ENCODE measurements around the gene DAB1.

The DAB1 gene

DNA sequence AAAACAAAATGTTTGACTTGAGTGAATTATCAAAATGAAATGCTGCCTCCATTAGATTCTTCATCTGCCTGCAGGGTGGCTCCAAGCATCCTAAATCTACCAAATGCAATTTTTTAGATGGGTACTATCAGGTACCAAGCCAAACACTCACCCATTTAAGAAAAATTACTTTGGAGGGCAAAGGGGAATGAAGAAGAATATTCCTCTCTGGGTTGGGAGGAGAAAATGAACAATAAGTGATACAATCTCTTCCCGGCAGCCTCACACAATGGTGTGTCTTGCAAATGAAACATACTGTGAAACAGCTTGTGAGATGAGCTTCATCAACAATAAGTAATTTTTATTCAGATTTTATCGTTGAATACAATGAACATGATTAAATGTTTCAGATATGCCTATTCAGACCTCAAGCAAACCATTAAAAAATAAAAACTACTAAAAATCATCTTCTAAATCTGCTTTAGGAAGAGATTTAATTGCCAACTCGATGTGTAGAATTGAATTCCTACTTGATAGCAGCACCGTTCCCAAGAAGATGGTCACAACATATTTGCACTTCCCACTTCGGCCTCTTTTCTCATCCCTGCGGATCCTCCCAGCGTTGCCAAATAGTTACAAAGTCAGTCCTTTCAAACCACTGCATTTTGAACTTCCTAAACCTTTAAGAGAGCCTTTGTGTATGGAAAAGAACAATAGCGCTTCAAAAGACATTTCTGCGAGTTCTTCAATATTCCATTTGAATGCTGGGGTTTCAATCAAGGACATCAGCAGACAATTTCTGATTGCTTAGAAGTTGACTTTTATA lies 2.7 kb downstream of the DAB1 start:
- TF ChIP-seq, protein P1, sequence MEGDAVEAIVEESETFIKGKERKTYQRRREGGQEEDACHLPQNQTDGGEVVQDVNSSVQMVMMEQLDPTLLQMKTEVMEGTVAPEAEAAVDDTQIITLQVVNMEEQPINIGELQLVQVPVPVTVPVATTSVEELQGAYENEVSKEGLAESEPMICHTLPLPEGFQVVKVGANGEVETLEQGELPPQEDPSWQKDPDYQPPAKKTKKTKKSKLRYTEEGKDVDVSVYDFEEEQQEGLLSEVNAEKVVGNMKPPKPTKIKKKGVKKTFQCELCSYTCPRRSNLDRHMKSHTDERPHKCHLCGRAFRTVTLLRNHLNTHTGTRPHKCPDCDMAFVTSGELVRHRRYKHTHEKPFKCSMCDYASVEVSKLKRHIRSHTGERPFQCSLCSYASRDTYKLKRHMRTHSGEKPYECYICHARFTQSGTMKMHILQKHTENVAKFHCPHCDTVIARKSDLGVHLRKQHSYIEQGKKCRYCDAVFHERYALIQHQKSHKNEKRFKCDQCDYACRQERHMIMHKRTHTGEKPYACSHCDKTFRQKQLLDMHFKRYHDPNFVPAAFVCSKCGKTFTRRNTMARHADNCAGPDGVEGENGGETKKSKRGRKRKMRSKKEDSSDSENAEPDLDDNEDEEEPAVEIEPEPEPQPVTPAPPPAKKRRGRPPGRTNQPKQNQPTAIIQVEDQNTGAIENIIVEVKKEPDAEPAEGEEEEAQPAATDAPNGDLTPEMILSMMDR (conservative IDR thresholded peaks at IDR 0.05; ENCODE audit: control insufficient read depth, insufficient read depth, low read depth, low read length): no peak

GRCh38 chr1:57418971-57419370 lies 4.9 kb downstream of the DAB1 start:
- TF ChIP-seq, protein P1 (conservative IDR thresholded peaks at IDR 0.05; ENCODE audit: control insufficient read depth, insufficient read depth, low read depth, low read length): no peak
- no peak for DNase-seq (ENCODE audit: low read depth)
- no peak overlapping the region for H3K4me3 ChIP-seq (ENCODE audit: control insufficient read depth, low read depth, low read length)

More for the DNA sequence above, 2.7 kb downstream of the DAB1 start:
- no peak overlapping the region for H3K4me3 ChIP-seq (ENCODE audit: control insufficient read depth, low read depth, low read length)
- DNase-seq (ENCODE audit: low read depth): no peak

DNA sequence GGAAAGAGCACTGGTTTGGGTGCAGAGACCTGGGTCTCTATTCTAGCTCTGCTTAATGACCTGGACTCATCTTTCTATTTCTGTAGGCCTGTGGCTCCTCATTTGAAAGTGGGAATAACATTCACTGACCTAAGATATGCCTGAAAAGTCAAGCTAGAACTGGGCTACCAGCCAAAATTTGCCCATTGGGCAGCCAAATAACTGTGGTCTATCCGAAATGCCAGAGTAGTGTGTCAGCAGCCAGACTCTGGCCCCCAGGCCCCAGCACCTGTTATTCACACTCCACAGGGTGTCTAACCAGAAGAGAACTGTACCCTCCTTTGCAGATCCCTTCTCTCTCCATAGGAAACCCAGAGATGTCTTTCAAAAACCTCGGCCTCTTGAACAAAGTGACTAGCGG lies 12.6 kb downstream of the DAB1 start:
- TF ChIP-seq, protein P1 (conservative IDR thresholded peaks at IDR 0.05; ENCODE audit: control insufficient read depth, insufficient read depth, low read depth, low read length): no peak
- H3K4me3 ChIP-seq (ENCODE audit: control insufficient read depth, low read depth, low read length): no peak overlapping the region
- peak; percentile 14 for DNase-seq (ENCODE audit: low read depth)

GRCh38 chr1:57410508-57410907 lies 13.4 kb downstream of the DAB1 start:
- no peak for DNase-seq (ENCODE audit: low read depth)
- TF ChIP-seq, protein P1 (conservative IDR thresholded peaks at IDR 0.05; ENCODE audit: control insufficient read depth, insufficient read depth, low read depth, low read length): no peak
- H3K4me3 ChIP-seq (ENCODE audit: control insufficient read depth, low read depth, low read length): no peak overlapping the region

GRCh38 chr1:57407928-57408327 lies 15.9 kb downstream of the DAB1 start:
- H3K4me3 ChIP-seq (ENCODE audit: control insufficient read depth, low read depth, low read length): no peak overlapping the region
- DNase-seq (ENCODE audit: low read depth): no peak
- TF ChIP-seq, protein P1 (conservative IDR thresholded peaks at IDR 0.05; ENCODE audit: control insufficient read depth, insufficient read depth, low read depth, low read length): no peak

DNA sequence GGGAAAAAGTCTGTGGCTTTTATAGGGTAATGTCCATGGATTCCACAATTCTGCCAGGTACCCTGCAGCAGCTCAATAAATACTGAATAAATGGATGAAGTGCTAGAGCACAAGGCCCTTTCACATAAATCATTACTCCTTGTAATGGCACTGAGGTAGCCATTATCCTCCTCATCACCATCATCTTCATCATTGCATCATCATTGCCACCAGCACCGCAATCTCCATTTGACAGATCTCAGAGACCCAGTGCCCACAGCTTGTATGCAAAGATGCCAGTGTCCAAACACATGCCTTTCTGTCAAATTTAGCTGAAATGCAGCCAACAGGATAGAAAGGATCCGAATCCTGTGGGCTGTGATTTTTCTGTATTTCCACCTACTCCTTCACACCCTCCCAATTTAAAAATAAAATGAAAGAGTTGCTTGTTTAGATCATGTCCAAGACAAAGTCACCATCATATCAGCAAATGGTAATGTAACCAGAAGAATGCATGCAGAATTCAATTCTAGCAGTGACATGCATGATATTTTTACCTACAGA lies 17.4 kb downstream of the DAB1 start:
- no peak for DNase-seq (ENCODE audit: low read depth)
- no peak overlapping the region for H3K4me3 ChIP-seq (ENCODE audit: control insufficient read depth, low read depth, low read length)
- TF ChIP-seq, protein P1 (conservative IDR thresholded peaks at IDR 0.05; ENCODE audit: control insufficient read depth, insufficient read depth, low read depth, low read length): no peak
